ENCODE data around the gene PRDX2.

DNA sequence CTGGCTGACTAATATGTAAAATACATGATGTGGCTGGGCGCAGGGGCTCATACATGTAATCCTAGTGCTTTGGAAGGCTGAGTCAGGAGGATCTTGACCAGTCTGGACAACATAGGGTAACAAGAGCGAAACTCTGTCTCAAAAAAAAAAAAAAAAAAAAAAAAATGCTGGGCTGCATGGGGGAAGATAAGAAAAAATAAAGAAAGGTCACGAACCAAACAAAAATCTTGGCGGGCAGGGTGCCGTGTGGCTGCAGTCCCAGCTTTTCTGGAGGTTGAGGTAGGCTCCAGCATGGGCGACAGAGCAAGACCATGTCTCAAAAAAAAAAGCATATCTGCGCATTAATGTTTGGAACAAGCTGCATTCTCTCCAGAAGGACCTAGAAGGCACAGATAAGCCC, 13.5 kb upstream of the PRDX2 start:
- no peak for TF ChIP-seq POLR2A (IDR thresholded peaks at IDR 0.05; ENCODE audit: low read depth, low read length)
- no peak for TF ChIP-seq POLR2AphosphoS5 (IDR thresholded peaks at IDR 0.05; ENCODE audit: low read depth, low read length)
